GM19193 (cell line): ENCODE measurements around the gene SERBP1.

Source experiments
- POLR2A ChIP-seq: IDR thresholded peaks from 4 replicates; pipeline ENCODE4 v1.6.1; 2011; ENCODE audit not compliant: insufficient read depth, insufficient read length; ENCODE audit errors: extremely low read depth

Gene SERBP1

GRCh38 chr1:67457247-67457646 is 27.0 kb upstream of the SERBP1 start:
- TF ChIP-seq POLR2A = no peak

GRCh38 chr1:67451815-67452214 is 21.6 kb upstream of the SERBP1 start:
- TF ChIP-seq POLR2A = no peak

- TF ChIP-seq POLR2A = no peak
Observed at GRCh38 chr1:67451356-67451755, 21.2 kb upstream of the SERBP1 start.

- TF ChIP-seq POLR2A = no peak
Observed at GRCh38 chr1:67446893-67447292, 16.7 kb upstream of the SERBP1 start.

- no peak for TF ChIP-seq POLR2A
Observed at GRCh38 chr1:67441739-67442281, 11.6 kb upstream of the SERBP1 start.

- no peak for TF ChIP-seq POLR2A
Observed at GRCh38 chr1:67441183-67441582, 11.0 kb upstream of the SERBP1 start.

- no peak for TF ChIP-seq POLR2A
Observed at GRCh38 chr1:67440339-67440738, 10.1 kb upstream of the SERBP1 start.

- no peak for TF ChIP-seq POLR2A
Observed at GRCh38 chr1:67439277-67440029, 9.3 kb upstream of the SERBP1 start.

- TF ChIP-seq POLR2A = no peak
Observed at GRCh38 chr1:67437961-67438360, 7.8 kb upstream of the SERBP1 start.

- no peak for TF ChIP-seq POLR2A
Observed at GRCh38 chr1:67436511-67437055, 6.4 kb upstream of the SERBP1 start.

GRCh38 chr1:67434491-67434890 is 4.3 kb upstream of the SERBP1 start:
- no peak for TF ChIP-seq POLR2A

GRCh38 chr1:67433837-67434236 is 3.6 kb upstream of the SERBP1 start:
- no peak for TF ChIP-seq POLR2A

- TF ChIP-seq POLR2A = no peak
Observed at GRCh38 chr1:67432745-67433144, 2.5 kb upstream of the SERBP1 start.

GRCh38 chr1:67431869-67432578 is 1.8 kb upstream of the SERBP1 start:
- no peak for TF ChIP-seq POLR2A

GRCh38 chr1:67431156-67431765 is 1.1 kb upstream of the SERBP1 start:
- no peak for TF ChIP-seq POLR2A
